Cardiac ventricle fibroblast (primary cell): ENCODE data around the gene FXN. TPM values are rescaled to one million over a fixed set of nuclear protein-coding genes. Genes with fewer than 3 reads are reported as not detected.

Source experiments
- total RNA-seq: library from RNA; depleted of rRNA; stranded (reverse); fragments of >200 nt; gene quantifications from 2 replicates; pipeline ENCODE4 v1.2.3, GENCODE V29; 2015

FXN gene
- total RNA-seq = 9.7 and 9.9 TPM in 2 replicates

GRCh38 chr9:69035438-69036308 is at the start of gene FXN:
FXN (plus strand) TSS chr9:69035752; CDS start chr9:69035783, 31 bp downstream.

GRCh38 chr9:69014013-69014412 is 21.5 kb upstream of the FXN start, which contains the start of gene PRKACG:
PRKACG (minus strand) TSS chr9:69014113; CDS start chr9:69014092, 21 bp downstream.

Other genes with a start within 250 kb of the FXN start
- not detected in 2 replicates for gene PRKACG, start 21.6 kb upstream of the FXN start, total RNA-seq
- gene TJP2, start 138.5 kb downstream of the FXN start, total RNA-seq = 50.2 and 57.1 TPM in 2 replicates